GM12875 (cell line): Measurements from ENCODE around the gene CERS6.
A peak's percentile ranks its signal among the peaks of the same experiment; 100 is the strongest.

Experiments used
- H3K4me3 ChIP-seq: one replicate; pipeline ENCODE4 v1.5.1; 2011; ENCODE audit warnings: low read depth, low read length, control low read depth
- TF ChIP-seq, protein P1 (sequence below): IDR thresholded peaks from 2 replicates; pipeline ENCODE4 v1.5.1; 2011; ENCODE audit warnings: low read depth, mild to moderate bottlenecking, control low read depth, inconsistent platforms, low read length, moderate library complexity, borderline replicate concordance; ENCODE audit not compliant: insufficient read depth

CERS6 gene

DNA sequence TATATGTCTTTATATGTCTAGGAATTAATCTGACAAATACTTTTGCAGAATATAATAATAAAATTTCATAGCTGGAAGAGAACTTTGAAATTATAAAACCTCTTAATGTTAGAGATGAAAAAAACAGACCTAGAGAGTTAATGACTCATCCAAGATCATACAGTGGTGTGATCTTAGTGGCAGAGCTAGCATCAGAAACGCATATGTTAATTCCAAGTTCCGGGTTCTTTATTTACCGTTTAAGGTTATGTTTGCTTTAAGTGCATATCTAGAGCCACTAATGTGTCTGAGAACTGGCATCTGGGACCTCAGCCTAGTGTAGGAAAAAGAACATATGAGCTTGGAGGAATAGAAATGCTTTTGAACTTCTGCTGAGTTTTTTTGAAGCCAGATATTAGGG is 24.3 kb downstream of the CERS6 start:
- TF ChIP-seq, protein P1, sequence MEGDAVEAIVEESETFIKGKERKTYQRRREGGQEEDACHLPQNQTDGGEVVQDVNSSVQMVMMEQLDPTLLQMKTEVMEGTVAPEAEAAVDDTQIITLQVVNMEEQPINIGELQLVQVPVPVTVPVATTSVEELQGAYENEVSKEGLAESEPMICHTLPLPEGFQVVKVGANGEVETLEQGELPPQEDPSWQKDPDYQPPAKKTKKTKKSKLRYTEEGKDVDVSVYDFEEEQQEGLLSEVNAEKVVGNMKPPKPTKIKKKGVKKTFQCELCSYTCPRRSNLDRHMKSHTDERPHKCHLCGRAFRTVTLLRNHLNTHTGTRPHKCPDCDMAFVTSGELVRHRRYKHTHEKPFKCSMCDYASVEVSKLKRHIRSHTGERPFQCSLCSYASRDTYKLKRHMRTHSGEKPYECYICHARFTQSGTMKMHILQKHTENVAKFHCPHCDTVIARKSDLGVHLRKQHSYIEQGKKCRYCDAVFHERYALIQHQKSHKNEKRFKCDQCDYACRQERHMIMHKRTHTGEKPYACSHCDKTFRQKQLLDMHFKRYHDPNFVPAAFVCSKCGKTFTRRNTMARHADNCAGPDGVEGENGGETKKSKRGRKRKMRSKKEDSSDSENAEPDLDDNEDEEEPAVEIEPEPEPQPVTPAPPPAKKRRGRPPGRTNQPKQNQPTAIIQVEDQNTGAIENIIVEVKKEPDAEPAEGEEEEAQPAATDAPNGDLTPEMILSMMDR = no peak
- no peak overlapping the region for H3K4me3 ChIP-seq

DNA sequence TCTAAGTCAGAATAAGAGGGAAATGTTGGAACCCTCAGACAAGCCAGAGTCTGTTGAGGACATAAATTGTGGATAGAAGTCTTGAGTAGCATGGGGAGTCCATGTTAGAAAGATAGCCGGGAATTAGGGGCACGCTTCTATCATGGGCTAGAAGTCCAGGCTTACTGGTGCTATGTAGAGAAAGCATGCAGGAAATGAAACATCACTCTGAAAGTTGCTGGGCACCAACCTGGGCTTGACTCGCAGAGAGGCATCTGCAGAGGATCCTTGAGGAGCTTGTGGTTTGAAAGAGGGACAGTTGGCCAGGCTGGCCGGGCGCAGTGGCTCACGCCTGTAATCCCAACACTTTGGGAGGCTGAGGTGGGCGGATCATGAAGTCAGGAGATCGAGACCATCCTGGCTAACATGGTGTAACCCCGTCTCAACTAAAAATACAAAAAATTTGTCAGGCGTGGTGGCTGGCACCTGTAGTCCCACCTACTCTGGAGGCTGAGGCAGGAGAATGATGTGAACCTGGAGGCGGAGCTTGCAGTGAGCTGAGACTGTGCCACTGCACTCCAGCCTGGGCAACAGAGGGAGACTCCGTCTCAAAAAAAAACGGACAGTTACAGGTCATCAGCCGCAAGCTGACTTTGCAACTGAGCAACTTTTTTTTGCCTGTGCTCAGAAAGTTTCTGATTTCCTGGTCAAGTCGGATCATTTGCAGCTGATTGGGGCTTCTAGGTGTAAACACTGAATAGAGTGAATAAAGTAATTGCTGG is 24.9 kb downstream of the CERS6 start:
- TF ChIP-seq, protein P1 = no peak
- no peak overlapping the region for H3K4me3 ChIP-seq

- TF ChIP-seq, protein P1 = no peak
- no peak overlapping the region for H3K4me3 ChIP-seq
Observed at GRCh38 chr2:168482269-168482668, 26.2 kb downstream of the CERS6 start.

DNA sequence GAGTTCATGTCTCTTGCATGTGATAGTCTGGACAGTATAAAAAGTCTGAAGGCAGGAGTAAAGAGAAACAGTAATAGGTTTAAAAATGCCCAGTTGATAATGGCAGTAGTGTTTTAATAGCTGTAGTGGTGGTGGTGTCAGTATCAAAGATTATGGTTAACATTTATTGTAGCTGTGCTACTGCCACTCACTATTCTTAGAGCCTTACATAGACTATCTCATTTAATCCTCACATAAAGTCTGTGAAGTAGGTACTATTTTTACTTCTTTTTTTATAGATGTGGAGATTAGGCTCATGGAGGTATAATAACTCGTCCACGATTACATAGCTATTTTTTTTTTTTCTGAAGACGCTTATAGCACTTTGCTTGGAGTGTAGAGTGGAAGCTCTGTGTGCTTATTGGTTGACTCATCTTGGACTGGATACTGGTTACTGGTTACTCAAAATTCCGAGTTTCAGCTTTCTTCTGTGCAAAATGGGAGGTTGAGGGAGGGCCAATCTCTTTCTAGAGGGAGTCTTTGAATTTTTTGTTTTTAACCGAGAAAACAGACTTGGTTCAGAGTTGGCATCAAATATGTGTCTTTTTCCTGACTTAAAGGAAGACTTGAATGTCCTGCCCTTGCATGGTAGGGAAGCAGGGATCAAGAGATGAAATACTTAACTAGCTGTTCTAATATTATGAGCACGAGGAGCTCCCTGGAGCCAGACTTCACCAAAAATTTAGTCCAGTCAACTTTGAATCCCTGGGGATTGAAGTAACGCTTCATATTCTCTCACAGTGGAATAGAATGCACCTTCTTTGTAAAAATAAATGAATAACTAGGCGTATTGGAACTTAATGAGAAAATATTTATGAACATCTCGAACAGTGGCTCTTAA is 27.1 kb downstream of the CERS6 start:
- H3K4me3 ChIP-seq = no peak overlapping the region
- TF ChIP-seq, protein P1 = no peak

DNA sequence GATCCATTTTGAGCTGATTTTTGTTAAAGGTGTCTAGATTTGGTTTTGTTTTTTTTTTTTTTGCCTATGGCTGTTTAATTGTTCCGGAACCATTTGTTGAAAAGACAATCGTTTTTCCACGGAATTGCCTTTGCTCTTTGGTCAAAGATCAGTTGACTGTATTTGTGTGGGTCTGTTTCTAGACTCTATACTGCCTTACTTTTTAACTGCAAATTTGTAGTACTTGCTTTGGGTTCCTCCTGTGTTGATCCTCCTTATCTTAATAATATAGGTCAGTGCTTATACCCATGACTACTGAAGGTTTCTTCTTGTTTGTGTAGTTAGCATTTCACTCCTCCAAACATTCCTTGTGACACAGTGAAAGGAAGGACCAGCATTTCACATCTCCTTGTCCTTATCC is 30.4 kb downstream of the CERS6 start:
- TF ChIP-seq, protein P1 = no peak
- no peak overlapping the region for H3K4me3 ChIP-seq

DNA sequence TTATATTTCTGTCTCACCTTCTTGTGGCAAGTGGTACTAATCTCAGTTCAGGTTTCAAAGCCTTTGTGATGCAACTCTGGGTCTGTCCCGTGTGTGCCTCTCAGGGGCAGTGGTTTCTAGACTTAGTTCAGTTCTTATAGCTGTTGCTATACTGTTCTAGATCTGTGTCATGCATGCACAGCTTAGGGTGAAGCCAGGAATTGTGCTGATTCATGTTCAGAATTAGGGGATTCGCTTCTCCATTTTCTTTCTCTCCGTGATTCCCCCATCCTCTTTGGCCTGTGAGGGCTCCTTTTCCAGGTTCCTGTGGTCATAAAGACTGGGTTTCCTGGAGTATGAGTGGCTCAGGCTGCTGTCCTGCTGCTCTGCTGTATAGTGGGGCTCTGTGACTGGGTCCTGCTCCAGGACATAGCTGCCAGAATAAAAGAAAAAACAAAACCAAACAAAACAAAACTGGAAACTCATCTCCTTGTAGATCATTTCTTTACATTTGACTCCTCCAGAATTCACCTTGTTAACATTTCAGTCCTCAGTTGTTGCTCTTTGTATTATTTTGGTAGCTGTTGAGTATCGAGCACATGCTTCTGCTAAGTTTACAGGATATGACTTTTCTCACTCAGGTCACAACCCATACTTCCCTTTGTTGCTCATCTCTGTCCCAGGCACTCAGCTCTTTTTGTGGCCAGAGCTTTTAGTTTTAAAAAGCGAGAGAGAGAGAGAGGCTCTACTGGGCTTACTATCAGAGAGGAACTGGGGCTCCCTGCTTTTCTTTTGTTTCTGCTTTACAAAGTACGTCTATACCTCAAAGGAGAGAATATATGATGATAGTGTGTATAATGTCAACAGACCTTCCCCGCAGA is 34.2 kb downstream of the CERS6 start:
- peak overlapping the region; percentile 42 for H3K4me3 ChIP-seq

More for the DNA sequence above, 34.2 kb downstream of the CERS6 start:
- TF ChIP-seq, protein P1 = no peak
